ENCODE data around the gene LAMA5.

Gene LAMA5

DNA sequence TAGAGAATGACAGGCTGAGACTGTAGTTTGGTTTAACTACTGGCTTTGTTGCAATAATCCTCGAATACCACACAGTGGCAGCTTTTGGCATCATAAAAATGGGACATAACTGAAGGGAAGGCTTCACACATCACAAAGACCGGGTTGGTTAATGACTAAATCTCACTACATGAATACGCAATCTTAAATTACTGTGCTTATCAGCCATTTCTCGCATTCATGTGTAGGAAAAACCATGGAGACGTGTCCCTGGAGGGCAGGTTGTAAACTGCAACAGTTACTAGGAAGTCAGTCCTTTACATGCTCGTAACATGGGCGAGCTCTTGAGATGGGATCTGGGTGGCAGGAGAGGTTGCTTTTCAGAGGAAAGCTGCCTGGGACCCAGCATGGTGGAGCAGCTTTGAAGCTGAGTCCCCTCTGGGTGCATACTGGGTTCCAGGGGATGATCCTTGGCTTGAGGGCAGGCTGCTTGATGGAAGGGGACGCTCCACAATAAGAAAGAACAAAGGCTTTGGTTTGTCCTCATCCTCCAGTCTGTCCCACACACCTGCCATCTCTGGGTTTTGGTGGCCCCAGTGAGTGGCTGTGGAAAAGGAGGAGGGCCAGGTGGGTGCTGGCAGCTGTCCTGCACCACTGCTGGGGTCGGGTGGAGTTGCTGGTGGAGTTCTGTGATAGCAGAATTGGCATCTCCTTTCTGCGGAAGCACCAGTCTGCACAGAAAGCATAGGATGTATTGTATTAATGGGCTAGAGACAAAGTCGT is 21.9 kb upstream of the LAMA5 start:
- TF ChIP-seq POLR2A (IDR thresholded peaks at IDR 0.05; ENCODE audit: low read depth, low read length) = no peak
- DNase-seq (ENCODE audit: insufficient read length, low spot score) = no peak
- FAIRE-seq = no peak

GRCh38 chr20:62387933-62388635 is 21.0 kb upstream of the LAMA5 start:
- TF ChIP-seq POLR2A (IDR thresholded peaks at IDR 0.05; ENCODE audit: low read depth, low read length) = no peak
- FAIRE-seq (no peak), DNase-seq (ENCODE audit: insufficient read length, low spot score) (no peak)

- TF ChIP-seq POLR2A (IDR thresholded peaks at IDR 0.05; ENCODE audit: low read depth, low read length) = no peak
- DNase-seq (ENCODE audit: insufficient read length, low spot score) (no peak), FAIRE-seq (no peak)
These were observed 20.3 kb upstream of the LAMA5 start for GRCh38 chr20:62387219-62387913.

- DNase-seq (ENCODE audit: insufficient read length, low spot score) = peak; percentile 88
- FAIRE-seq = no peak
- peak; percentile 85 for TF ChIP-seq POLR2A (IDR thresholded peaks at IDR 0.05; ENCODE audit: low read depth, low read length)
These were observed 19.5 kb upstream of the LAMA5 start, which contains the start of gene RPS21 for GRCh38 chr20:62386383-62387218. TSS of gene RPS21 (plus strand) at chr20:62387103. CDS start at chr20:62387339, 236 bp downstream.

DNA sequence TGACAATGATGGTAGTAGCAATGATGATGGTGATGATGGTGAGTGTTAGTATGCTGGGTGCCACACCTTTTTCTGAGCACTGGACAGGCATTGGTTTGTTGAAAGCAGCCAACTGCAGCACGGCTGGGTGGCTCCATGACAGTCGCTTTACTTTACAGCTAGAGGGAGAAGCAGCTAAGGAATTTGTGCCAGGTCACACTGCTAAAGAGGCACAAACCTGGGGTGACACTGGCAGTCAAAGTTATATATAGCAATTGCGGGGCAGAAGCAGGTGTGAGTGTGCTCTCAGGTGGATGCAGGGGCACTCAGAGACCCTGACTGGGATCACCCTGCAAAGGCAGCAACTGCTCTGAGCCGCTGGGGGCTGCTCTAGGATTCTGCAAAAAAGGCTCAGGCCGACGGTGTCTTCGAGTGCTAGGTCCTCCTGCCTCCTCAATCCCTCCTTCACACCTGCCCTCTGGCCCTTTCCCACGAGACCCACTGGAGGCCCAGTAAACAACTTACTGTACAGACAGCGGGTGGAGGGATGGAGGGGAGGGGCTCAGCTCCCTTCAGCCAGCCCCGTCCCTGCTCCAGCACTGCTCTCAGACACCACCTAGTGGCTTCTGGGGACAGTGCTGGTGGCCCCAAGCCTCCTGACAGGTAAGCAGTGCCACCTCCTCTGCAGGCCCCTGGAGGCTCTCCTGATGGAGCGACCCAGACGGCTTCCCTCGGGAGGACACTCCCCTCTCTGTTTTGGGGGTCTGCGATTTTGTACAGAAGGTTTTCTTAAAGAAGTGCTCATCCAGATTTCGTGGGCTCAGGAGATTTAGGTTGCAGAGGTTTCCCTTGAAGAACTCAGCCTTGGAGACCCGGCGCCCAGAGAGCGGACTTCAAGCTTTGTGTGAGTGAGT is 15.4 kb upstream of the LAMA5 start:
- no peak for FAIRE-seq
- no peak for TF ChIP-seq POLR2A (IDR thresholded peaks at IDR 0.05; ENCODE audit: low read depth, low read length)

DNA sequence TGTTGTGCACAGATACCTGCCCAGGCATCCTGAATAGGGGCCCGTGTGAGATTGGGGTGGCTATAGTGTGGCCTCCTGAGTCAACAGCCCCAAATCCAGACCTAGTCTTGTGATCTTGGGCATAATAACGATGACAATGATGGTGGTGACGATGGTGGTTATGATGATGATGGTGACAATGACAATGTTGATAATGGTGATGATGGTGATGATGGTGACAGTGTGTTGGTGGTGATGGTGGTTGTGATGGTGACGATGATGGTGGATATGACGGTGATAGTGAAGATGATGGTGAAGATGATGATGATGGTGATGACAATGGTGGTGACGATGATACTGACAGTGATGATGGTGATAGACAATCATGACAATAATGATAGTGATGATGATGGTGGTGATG is 14.7 kb upstream of the LAMA5 start:
- no peak for TF ChIP-seq POLR2A (IDR thresholded peaks at IDR 0.05; ENCODE audit: low read depth, low read length)
- DNase-seq (ENCODE audit: insufficient read length, low spot score) = no peak
- FAIRE-seq = no peak

More for the DNA sequence above, 15.4 kb upstream of the LAMA5 start:
- DNase-seq (ENCODE audit: insufficient read length, low spot score) = no peak

DNA sequence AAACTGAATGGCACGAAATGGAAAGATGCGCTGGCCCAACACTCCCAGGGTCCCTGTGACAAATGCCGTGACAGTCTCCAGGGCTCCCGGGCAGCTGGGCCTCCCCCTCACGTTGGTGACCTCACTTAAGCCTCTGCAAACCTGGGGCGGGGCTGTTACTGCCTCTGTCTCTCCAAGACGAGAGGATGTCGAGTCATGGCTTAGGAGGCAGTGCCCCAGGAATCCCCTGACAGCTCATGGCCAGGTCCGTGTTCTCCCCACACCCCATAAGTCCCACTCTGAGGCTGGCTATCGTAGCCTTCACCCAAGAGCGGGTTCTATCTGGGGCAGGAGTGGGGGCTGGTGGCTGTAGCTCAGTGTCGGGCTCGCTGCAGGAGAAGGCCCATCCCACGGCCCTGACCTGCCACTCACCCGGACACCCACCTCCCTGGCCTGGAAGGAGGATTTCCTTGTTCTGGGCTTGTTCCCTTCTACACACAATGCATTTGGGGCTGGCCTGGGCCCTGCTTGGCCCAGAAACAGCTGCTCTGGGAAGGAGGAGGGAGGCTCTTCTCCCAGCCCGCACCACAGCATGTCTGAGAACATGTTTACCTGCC is 14.2 kb upstream of the LAMA5 start:
- DNase-seq (ENCODE audit: insufficient read length, low spot score) = no peak
- TF ChIP-seq POLR2A (IDR thresholded peaks at IDR 0.05; ENCODE audit: low read depth, low read length) = no peak
- FAIRE-seq = no peak

DNA sequence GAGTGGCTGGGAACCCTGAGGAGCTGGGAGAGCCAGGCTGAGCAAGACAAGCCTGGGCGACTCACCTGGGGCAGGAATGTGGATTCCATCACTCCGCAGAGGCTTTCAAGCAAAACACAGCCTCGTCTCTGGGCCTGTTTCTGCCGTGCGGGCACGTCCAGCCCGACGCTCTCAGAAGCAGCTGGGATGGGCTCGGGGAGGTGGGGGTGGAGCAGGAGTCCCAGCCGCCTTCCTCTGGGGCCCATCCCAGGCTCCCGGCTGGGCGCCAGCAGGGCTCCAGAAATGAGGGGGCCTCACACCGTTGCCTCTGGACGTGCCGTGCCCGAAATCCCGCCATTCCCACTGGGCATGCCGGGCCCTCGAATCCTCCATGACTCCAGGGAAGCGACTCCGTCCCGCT is 11.1 kb upstream of the LAMA5 start:
- DNase-seq (ENCODE audit: insufficient read length, low spot score) = no peak
- no peak for FAIRE-seq
- no peak for TF ChIP-seq POLR2A (IDR thresholded peaks at IDR 0.05; ENCODE audit: low read depth, low read length)

- FAIRE-seq (no peak), DNase-seq (ENCODE audit: insufficient read length, low spot score) (no peak)
- no peak for TF ChIP-seq POLR2A (IDR thresholded peaks at IDR 0.05; ENCODE audit: low read depth, low read length)
These were observed 10.6 kb upstream of the LAMA5 start for GRCh38 chr20:62377615-62378178.

- DNase-seq (ENCODE audit: insufficient read length, low spot score) (no peak), FAIRE-seq (no peak)
- TF ChIP-seq POLR2A (IDR thresholded peaks at IDR 0.05; ENCODE audit: low read depth, low read length) = no peak
These were observed 10.0 kb upstream of the LAMA5 start for GRCh38 chr20:62377064-62377461.

- no peak for DNase-seq (ENCODE audit: insufficient read length, low spot score)
- TF ChIP-seq POLR2A (IDR thresholded peaks at IDR 0.05; ENCODE audit: low read depth, low read length) = no peak
- no peak for FAIRE-seq
These were observed 9.3 kb upstream of the LAMA5 start for GRCh38 chr20:62376112-62377063.
